SK-N-SH treated with all-trans-retinoic acid at 6 μM for 48 hours (cell line): Measurements from ENCODE around the gene DCHS2.

Source experiments
- ARNTL ChIP-seq: fragments of 450-650 bp; formaldehyde crosslinking; IDR thresholded peaks from 2 replicates; pipeline ENCODE4 v1.5.0; 2020; ENCODE audit warnings: low read depth, mild to moderate bottlenecking, moderate library complexity, borderline replicate concordance
- BACH2 ChIP-seq: fragments of 250-450 bp; sonication (Bioruptor Pico); IDR thresholded peaks from 2 replicates; pipeline ENCODE4 v1.9.0; 2021; ENCODE audit warnings: mild to moderate bottlenecking, borderline replicate concordance
- CREB5 ChIP-seq: fragments of 250-450 bp; sonication (Bioruptor Pico); IDR thresholded peaks from 2 replicates; pipeline ENCODE4 v1.5.1; 2020; ENCODE audit warnings: low read depth, mild to moderate bottlenecking, moderate library complexity
- OSR1 ChIP-seq: fragments of 250-450 bp; sonication (Bioruptor Pico); IDR thresholded peaks from 2 replicates; pipeline ENCODE4 v1.8.0; 2022; ENCODE audit warnings: moderate library complexity, mild to moderate bottlenecking, inconsistent platforms
- PPARA ChIP-seq: fragments of 250-450 bp; sonication (Bioruptor Pico); IDR thresholded peaks from 2 replicates; pipeline ENCODE4 v1.5.0; 2020; ENCODE audit warnings: mild to moderate bottlenecking, borderline replicate concordance
- SNAI2 ChIP-seq: fragments of 250-450 bp; sonication (Bioruptor Pico); IDR thresholded peaks from 2 replicates; pipeline ENCODE4 v1.5.0; 2020; ENCODE audit warnings: mild to moderate bottlenecking, moderate library complexity
- ZC3H10 ChIP-seq: fragments of 250-450 bp; sonication (Bioruptor Pico); IDR thresholded peaks from 2 replicates; pipeline ENCODE4 v1.5.1; 2021; ENCODE audit warnings: mild to moderate bottlenecking, moderate library complexity
- ZFP3 ChIP-seq: fragments of 250-450 bp; sonication (Bioruptor Pico); IDR thresholded peaks from 2 replicates; pipeline ENCODE4 v1.5.0; 2020; ENCODE audit warnings: mild to moderate bottlenecking, moderate library complexity
- ZFP30 ChIP-seq: fragments of 450-650 bp; formaldehyde crosslinking; IDR thresholded peaks from 2 replicates; pipeline ENCODE4 v1.5.0; 2022; ENCODE audit warnings: mild to moderate bottlenecking, moderate library complexity
- TF ChIP-seq, protein P1 (sequence below): fragments of 250-450 bp; sonication (Bioruptor Pico); IDR thresholded peaks from 2 replicates; pipeline ENCODE4 v1.8.0; 2021; ENCODE audit warnings: low read depth, mild to moderate bottlenecking, moderate library complexity, borderline replicate concordance
- TF ChIP-seq, protein P2 (sequence below): fragments of 250-450 bp; sonication (Bioruptor Pico); IDR thresholded peaks from 2 replicates; pipeline ENCODE4 v1.8.0; 2020; ENCODE audit warnings: mild to moderate bottlenecking, moderate library complexity, borderline replicate concordance

DNA sequence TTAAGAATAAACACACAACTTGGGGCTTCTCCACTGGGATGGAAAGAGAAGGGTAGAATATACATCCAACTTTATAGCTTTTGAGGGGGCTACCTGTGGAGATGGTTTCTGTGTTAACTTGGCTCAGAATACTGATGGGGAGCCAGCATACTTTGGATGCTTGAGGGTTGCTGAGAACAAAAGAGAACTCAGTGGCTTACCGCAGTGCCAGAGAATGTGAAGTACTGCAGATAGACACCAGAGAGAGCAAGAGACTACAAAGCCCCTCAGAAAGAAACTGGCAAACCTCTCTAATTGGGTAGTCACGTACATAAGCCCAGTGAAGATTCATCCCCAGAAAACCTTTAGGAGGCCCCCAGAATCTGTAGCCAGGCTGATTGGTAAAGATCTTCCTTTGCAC lies 214.4 kb downstream of the DCHS2 start:
- TF ChIP-seq PPARA (CRISPR knock-in tag) = no peak
- TF ChIP-seq, protein P1, sequence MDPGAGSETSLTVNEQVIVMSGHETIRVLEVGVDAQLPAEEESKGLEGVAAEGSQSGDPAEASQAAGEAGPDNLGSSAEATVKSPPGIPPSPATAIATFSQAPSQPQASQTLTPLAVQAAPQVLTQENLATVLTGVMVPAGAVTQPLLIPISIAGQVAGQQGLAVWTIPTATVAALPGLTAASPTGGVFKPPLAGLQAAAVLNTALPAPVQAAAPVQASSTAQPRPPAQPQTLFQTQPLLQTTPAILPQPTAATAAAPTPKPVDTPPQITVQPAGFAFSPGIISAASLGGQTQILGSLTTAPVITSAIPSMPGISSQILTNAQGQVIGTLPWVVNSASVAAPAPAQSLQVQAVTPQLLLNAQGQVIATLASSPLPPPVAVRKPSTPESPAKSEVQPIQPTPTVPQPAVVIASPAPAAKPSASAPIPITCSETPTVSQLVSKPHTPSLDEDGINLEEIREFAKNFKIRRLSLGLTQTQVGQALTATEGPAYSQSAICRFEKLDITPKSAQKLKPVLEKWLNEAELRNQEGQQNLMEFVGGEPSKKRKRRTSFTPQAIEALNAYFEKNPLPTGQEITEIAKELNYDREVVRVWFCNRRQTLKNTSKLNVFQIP = no peak
- no peak for TF ChIP-seq ZFP30 (CRISPR knock-in tag)
- TF ChIP-seq BACH2 (CRISPR knock-in tag) = no peak
- TF ChIP-seq ZC3H10 (CRISPR knock-in tag) = no peak
- no peak for TF ChIP-seq ARNTL (CRISPR knock-in tag)
- TF ChIP-seq OSR1 (CRISPR knock-in tag) = no peak
- no peak for TF ChIP-seq CREB5
- TF ChIP-seq SNAI2 (CRISPR knock-in tag) = no peak
- no peak for TF ChIP-seq ZFP3
- TF ChIP-seq, protein P2, sequence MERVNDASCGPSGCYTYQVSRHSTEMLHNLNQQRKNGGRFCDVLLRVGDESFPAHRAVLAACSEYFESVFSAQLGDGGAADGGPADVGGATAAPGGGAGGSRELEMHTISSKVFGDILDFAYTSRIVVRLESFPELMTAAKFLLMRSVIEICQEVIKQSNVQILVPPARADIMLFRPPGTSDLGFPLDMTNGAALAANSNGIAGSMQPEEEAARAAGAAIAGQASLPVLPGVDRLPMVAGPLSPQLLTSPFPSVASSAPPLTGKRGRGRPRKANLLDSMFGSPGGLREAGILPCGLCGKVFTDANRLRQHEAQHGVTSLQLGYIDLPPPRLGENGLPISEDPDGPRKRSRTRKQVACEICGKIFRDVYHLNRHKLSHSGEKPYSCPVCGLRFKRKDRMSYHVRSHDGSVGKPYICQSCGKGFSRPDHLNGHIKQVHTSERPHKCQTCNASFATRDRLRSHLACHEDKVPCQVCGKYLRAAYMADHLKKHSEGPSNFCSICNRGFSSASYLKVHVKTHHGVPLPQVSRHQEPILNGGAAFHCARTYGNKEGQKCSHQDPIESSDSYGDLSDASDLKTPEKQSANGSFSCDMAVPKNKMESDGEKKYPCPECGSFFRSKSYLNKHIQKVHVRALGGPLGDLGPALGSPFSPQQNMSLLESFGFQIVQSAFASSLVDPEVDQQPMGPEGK (CRISPR knock-in tag) = no peak
